HG03354 (cell line): ENCODE measurements around the gene CERS1.

Source experiments
- ATAC-seq: cut with Tn5 transposase; IDR thresholded peaks from one replicate; pipeline ENCODE4 v1.9.1; 2021; ENCODE audit warnings: mild to moderate bottlenecking; ENCODE audit not compliant: unreplicated experiment, poor library complexity, severe bottlenecking

The CERS1 gene

DNA sequence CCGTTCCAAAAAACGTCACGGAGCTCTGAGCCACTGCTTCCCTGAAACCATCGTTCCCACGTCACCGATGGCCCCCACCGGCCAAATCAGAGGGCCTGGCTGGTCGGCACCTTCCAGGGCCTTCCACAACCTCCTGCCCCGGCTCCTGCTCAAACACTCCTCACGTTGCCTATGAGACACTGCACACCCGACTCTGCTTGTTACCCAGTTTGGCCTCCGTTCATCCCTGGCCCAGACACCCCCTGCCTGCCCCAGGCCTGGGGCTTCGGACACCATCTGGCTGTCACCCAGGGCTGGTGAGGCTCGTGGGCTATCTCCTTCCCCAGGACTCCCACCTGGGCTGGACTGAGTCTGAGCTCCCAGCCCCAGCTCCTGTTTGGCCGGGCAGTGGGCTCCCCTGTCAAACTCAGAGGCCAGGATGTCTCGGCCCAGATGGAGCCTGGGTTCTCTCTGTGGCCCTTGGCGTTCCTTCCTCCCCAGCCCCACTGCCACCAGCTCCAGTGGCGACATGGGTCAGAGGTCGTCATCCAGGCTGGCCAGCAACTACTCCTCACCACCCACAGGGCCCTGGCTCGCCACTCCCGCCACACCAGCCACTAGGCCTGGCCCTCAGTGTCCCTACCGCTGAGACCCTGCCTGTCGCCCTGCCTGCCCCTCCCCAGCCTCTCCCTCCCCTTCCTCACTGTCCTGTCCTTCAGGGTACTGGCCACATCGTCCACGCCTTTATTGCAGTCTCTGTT lies 17.7 kb downstream of the CERS1 start:
- ATAC-seq: no peak

DNA sequence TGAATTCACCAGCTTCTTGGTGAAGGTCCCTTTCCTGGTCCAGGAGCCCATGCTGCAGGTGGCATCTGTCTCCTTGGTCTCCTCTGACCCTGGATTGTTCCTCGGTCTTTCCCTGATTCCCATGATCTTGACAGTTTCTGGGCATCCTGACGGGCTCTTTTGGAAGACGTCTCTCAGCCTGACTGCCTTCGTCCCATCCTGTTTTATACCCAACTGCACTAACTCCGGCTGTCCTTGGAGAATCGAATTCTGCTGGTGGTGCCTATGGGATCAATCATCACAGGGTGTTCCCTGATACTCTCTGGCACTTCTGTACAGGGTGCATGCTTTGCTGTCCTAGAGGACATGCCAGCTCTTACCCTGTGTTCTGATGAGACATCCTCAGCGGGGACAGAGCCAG lies 19.1 kb downstream of the CERS1 start:
- ATAC-seq: no peak

DNA sequence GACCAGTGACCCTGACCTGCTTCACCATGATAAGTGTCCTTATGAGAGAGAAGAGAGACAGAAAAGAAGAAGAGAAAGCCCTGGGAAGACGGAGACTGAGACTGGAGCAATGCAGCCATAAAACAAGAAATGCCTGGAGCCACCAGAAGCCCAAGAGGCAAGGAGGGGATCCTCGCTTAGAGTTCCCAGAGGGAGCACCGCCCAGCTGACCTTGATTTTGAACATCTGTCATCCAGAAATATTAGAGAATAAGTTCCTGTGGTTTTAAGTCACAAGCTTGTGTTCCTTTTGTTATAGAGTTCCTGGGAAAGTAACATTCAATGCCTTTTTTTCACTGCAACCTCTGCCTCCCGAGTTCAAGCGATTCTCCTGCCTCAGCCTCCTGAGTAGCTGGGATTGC lies 20.2 kb downstream of the CERS1 start:
- ATAC-seq: no peak

DNA sequence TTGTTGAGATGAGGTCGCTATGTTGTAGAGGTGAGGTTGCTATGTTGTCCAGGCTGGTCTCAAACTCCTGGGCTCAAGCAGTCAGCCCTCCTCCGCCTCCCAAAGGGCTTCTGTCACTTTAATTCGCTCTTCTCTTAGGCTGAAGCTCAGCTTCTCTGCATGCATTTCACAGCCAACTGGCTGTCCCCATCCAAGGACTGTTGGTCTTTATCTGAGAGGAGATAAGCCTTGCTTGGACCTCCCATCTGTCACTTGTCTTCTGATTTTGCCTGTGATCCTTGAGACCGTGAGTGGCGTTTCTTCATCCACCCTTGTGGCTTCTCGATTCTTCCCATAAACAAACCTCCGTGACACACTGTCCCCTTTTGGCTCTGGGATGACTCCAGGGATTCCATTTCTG lies 24.4 kb downstream of the CERS1 start:
- ATAC-seq: no peak

DNA sequence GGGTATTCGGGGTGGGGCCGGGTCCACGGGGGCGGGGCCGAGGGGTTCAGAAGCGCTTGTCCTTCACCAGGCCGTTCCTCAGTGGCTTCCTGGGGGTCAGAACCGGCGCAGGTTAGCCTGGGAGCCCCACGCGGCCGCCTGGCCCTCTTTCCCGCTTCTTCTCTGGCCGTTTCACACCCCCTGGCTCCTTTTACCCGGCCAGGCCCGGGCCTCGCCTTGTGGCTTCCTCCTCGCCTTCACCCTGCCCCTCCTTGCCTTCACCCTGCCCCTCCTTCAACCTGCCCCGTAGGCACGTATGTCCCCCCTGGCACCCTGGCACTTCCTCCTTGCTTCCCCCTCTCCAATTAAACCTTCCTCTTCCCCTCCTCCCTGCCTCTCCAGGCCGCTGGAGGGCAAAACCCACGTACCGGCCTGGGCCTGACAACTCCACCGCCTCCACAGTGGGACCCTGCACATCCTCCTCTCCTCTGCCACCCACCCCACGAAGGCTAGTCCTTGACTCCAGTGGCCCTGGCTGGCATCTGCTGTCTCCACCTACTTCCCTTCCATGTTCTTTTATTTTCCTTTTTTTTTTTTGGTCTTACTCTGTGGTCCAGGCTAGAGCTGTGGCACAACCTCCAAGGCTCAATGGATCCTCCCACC lies 25.3 kb downstream of the CERS1 start:
- no peak for ATAC-seq

DNA sequence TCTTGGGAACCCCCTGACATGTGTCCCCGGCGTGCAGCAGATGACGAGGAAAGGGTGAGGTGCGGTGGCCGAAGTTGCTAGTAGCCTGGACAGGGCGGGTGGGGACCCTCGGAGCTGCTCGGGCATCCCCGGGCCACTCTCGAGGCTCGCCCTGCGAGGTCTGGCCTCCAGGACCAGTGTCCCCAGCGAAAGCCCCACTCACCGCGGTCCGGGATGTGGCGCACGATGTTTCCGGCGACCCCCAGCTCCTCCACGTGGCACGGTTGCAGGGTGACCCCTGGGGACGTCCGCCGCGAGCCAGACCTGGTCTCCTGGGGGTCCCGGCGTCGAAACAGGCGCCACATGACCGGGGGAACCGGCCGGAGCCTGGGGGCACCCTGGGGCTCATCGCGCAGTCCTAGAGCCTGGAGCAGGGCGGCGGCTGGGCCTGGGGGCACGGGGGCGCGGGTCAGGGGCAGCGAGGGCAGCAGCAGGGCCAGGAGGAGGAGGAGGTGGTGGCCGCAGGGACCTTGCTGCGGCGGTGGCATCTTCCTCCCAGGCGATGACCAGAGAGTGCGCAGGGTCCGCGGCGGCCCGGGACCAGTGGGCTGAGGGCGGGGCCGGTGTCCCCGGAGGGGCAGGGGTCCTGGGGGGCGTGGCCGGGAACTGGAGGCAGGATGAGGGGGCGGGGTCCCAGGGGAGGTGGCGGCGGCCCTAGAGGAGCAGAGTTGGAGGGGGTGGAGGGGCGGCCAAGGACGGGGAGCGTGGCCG lies 26.0 kb downstream of the CERS1 start:
- ATAC-seq: no peak

DNA sequence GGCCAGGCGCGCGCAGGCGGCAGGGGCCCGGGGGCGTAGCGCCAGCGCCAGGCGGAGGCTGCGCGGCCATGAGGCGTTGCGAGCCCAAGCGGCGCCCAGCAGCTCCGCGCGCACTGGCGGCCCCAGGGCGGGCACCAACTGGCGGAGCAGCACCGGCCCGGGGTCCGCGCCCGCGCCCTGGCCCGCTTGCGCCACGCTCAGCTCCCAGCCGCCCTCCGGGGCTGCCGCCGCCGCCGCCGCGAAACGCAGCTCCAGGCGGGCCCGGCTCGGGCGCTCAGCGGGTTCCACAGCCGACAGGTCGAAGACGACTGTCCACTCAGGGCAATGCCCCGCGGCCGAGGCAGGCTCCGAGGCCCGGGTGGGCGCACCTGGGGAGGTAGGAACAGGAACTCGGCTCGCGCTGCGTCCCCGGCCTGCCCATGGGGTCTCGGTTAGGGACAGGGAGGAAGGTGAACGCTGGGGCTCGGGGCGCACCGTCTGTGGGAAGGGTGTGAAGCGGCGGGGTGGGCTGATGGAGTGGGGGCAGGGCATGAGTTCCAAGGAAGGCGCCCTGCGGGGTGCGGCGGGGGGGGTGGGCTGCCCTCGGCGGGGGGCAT lies 26.8 kb downstream of the CERS1 start:
- no peak for ATAC-seq

DNA sequence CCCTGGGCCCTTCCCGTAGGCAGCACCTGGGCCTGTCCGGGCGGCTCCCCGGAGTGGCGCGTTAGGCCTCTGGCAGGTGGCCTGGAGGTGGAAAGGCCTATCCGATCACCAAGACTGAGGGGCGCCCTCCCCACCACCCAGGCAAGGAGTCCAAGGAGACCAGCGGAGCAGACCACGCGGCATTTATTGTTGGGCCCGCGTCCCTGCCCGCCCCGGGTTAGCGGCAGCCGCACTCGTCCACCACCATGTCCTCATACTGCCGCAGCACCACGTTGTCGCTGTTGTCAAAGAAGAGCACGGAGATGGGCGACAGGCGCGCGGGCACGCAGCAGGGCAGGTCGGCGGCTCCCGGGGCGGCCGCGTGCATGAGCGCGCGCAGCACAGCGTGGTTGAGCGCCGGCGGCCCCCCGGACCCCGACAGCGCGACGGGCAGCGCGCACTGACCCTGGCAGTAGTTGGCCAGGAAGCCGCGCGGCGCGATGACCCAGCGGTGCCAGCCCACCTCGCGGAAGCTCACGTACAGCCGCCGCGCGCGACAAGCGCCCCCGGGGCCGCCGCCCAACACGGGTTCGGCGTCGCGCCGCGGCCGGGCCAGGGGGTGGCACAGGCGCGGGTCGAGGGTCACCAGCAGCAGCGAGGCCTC lies 27.5 kb downstream of the CERS1 start:
- no peak for ATAC-seq

DNA sequence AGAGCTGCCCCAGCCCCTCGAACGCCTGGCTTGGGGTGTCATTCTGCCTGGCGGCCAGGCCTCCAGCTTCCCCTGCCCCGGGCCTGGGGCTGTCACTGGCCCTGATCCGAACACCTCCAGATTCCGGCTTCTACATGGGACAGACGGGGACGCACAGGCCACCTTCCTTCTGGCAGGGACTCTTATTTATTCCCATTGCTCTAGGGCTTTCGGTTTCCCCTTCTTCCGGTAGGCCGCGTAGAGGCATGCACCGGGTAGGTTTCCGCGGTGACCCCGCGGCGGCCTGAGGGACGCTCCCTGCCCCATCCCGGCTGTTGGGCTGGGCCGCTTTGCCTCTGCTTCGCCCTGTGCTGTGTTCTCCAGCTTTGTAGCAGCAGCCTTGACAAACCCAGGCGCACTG lies 28.2 kb downstream of the CERS1 start:
- no peak for ATAC-seq

DNA sequence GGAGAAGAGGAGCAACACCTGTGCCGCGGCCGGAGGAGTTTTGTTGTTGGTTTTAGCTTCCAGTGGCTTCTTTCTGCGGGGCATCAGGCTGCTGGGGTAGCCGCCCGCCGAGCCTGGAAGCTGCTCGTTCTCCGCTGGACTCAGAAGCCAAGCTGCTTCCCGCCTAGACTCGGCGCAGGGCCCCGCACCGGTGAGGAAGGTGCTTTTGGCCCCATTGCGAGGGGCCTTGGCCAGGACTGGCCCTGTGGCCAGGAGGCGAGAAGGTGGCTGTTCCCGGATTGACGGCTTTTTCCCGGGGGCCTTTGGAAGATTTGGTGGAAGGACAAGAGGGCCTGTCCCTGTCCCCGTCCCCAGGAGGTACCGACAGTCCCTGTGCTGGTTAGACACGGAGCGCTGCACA lies 28.8 kb downstream of the CERS1 start:
- no peak for ATAC-seq

DNA sequence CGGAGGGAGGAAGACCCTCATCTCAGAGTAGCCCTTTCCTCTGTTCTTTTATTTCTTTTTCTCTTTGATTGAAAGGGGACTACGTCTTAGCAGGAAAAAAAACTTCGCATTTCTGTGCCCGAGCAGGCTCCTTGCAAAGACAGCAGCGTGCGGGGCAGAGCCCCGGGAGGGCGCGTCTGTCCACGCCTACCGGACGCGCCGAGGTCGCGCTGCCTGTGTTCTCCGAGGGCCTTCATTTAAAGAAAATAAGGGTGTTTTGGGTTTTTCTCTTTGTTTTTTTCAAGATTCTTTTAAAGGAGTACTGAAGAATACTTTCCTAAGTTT lies 29.2 kb downstream of the CERS1 start:
- no peak for ATAC-seq

DNA sequence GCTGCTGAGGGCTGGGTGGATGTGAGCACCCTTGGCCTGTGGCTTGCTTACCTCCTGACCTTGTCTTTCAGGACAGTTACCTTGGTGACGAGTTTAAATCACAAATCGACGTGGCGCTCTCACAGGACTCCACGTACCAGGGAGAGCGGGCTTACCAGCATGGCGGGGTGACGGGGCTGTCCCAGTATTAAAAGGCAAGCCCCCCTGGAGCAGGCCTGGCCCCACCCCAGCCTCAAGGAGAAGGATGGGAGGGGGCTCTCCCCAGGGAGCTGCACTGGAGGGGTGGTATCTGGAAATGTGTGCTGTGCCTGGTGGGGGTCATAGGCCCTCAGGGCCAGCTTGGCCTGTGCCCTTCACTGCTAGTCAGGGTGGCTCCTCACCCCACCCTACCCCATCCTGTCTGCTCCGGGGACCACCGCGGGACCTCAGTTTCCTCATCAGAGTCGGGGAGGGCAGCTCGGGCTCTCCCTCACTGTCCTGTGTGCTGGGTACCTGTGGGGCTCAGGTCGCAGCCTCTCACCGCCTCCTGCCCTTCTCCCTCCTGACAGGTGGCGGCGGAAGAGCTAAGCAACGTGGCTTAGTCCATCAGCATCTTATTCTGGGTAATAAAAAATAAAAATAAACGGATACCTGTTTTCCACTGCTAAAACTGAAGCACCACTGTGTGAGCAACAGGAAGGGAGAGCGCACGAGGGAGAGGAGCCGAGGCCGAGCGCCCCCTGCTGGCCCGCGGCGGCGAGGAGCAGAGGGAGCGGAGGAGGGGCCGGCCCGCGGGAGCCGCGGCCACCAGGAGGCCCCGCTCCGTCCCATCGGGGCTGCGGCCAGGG lies 29.8 kb downstream of the CERS1 start:
- peak; percentile 55 for ATAC-seq

DNA sequence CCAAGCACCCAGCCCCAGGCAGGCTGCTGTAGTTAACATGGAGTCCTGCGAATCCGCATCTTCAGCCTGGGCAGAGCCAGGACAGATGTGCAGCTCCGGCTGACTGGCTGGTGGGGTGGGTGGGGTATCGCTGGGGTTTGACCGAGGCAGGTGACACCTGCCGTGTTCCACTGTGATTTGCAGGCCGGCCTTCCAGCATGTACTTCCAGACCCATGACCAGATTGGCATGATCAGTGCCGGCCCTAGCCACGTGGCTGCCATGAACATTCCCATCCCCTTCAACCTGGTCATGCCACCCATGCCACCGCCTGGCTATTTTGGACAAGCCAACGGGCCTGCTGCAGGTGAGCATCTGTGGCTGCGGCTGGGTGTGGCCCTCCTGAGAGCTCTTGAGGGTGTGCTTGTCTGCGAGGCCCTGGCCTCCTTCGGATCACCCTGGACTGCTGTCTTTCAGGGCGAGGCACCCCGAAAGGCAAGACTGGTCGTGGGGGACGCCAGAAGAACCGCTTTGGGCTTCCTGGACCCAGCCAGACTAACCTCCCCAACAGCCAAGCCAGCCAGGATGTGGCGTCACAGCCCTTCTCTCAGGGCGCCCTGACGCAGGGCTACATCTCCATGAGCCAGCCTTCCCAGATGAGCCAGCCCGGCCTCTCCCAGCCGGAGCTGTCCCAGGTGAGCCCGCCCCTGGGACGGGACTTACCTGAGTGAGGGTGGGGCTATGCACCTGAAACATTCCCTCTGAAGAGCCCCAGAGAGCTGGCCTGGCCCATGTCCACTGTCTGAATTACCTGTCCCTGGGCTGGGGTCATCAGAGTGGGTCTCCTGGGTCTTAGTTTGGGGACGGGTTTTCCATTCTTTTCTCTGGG lies 30.6 kb downstream of the CERS1 start:
- no peak for ATAC-seq

DNA sequence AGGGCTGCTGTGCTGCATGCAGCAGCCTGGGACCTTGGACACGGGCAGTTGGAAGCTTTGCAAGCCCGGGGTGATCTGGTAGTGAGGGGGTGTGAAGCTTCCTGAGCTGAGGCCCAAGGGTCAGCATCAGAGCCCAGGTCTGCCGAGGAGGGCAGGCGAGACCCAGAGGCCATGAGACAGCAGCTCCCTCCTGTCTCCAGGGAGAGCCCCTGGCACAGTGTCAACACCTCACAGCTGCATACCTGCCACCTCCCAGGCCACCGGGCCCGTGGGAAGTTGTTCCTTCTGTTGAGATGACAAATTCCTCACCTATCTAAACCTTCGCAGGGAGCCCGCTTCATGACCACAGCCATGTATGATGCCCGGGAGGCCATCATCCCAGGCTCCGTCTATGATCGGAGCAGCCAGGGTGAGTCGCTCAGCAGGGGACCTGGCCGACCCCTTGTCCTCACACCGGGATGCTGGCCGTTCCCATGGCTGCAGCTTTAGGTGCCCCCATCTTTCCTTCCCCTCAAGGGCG lies 32.1 kb downstream of the CERS1 start:
- no peak for ATAC-seq

DNA sequence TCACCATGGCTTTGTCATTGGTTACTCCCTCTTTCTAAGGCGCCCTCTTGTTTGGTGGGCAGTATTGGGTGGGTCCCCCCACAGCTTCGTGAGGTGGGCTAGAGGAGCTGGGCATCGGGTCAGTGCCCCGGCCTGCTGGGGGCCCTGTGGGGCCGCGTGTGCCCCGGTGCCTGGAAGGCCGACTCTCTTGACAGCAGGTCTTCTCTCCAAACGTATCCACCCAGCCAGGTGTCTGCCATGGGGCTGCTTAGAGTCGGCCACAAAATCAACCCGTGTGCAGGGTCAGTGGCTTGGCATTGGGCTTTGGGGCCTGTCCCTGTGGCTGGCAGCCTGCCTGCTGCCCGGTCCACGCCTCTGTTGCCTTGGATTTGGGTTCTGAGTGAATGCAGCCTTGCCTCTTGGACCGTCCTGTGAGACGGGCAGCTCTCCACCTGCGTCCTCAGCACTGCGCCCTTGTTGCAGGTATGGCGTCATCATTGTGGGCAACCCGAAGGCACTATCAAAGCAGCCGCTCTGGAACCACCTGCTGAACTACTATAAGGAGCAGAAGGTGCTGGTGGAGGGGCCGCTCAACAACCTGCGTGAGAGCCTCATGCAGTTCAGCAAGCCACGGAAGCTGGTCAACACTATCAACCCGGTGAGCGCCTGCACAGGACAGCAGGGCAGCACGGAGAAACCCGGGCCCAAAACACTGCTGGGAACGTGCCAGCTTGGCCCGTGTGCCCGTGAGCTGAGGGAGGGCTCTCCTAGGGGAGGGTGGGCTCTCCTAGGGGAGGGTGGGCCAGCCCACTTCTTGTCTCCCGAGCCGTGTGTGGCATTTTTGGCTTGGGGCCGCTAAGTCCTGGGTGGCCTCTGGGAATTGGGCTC lies 32.7 kb downstream of the CERS1 start:
- no peak for ATAC-seq

DNA sequence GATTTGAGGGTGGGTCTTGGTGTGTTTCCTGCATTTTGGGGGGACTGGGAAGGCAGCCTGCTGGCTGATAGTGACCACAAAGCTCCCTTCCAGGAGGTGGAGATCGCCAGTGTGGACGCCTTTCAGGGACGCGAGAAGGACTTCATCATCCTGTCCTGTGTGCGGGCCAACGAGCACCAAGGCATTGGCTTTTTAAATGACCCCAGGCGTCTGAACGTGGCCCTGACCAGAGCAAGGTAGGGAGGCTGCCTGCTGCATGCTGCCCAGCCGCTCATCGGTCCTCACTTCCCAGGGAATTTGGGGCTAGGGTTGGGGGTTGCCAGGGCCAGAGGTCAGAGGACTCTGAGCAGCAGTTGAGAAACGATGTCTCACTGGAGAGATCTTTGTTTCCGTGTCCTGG lies 34.0 kb downstream of the CERS1 start:
- no peak for ATAC-seq

DNA sequence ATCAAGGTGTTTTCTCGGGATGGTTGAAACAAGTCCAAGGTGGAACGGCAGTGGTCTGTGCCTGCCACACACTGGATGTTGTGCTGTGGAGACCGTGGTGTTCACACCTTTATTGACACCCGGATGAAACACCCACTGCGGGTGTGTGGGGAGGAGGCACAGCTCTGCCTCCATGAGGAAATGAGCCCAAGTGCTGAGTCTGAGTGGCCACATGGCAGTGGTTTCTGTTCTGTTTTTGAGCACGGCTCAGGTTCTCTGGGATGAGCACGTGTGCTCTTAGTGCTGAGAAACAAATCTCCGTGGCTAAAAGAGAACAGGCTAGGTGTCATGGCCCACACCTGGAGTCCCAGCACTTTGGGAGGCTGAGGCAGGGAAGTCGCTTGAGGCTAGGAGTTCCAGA lies 34.7 kb downstream of the CERS1 start:
- ATAC-seq: no peak
